ENCODE results near the gene KCNQ1OT1.

DNA sequence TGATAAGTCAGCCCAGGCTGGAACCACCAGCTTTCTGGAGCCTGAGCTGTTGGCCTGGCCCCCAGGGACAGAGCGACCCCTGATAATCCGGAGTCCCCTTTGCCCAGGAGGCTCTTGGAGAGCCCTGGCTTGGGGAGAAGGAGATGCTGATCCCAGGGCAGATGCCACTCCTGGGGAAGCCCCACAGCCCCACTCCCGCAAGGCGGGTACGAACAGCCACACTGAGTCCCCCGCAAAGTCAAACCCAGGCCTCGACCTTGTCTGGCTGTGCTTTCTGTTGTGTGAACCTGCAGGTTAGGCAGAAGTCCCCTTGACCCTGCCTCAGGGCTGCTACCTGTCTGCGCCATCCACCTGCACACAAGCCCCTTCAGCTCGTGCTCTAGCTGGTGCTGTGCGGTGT, 108.0 kb downstream of the KCNQ1OT1 start:
- TF ChIP-seq, protein P1, sequence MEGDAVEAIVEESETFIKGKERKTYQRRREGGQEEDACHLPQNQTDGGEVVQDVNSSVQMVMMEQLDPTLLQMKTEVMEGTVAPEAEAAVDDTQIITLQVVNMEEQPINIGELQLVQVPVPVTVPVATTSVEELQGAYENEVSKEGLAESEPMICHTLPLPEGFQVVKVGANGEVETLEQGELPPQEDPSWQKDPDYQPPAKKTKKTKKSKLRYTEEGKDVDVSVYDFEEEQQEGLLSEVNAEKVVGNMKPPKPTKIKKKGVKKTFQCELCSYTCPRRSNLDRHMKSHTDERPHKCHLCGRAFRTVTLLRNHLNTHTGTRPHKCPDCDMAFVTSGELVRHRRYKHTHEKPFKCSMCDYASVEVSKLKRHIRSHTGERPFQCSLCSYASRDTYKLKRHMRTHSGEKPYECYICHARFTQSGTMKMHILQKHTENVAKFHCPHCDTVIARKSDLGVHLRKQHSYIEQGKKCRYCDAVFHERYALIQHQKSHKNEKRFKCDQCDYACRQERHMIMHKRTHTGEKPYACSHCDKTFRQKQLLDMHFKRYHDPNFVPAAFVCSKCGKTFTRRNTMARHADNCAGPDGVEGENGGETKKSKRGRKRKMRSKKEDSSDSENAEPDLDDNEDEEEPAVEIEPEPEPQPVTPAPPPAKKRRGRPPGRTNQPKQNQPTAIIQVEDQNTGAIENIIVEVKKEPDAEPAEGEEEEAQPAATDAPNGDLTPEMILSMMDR (IDR thresholded peaks at IDR 0.05): no peak
- TF ChIP-seq EP300 (IDR thresholded peaks at IDR 0.05): no peak
